CD8-positive, alpha-beta memory T cell (primary cell): ENCODE measurements around the gene ENG. TPM values are rescaled to one million over a fixed set of nuclear protein-coding genes. Genes with fewer than 3 reads are reported as not detected.

ENCODE experiments used
- CTCF ChIA-PET: fragments of 350-600 bp; sonication (Branson Sonifier 250); formaldehyde crosslinking; loops from one replicate; lab custom pipeline; 2021; ENCODE audit warnings: antibody characterized with exemption; lab: Charles Lee
- POLR2A ChIA-PET: fragments of 350-600 bp; sonication (Branson Sonifier 250); formaldehyde crosslinking; loops from one replicate; lab custom pipeline; 2021; ENCODE audit warnings: antibody characterized with exemption; lab: Charles Lee
- DNase-seq, 5 donors: peaks; one replicate each; pipeline versions ENCODE4 v3.0.0 to v3.0.0-alpha.2; 2020 to 2022; ENCODE audit warnings: mixed read lengths in 1 of 5
- H3K27ac ChIP-seq: one replicate; pipeline ENCODE4 v1.7.0; 2013; ENCODE audit warnings: low read depth, mild to moderate bottlenecking, low read length, moderate library complexity
- H3K27me3 ChIP-seq: 2 replicates; pipeline ENCODE4 v1.7.0; 2013; ENCODE audit warnings: low read length, mild to moderate bottlenecking; ENCODE audit not compliant: insufficient read depth, poor library complexity, severe bottlenecking
- H3K36me3 ChIP-seq: 2 replicates; pipeline ENCODE4 v1.7.0; 2013; ENCODE audit warnings: mild to moderate bottlenecking, low read length, moderate library complexity; ENCODE audit not compliant: insufficient read depth
- H3K4me1 ChIP-seq: 2 replicates; pipeline ENCODE4 v1.7.0; 2013; ENCODE audit warnings: mild to moderate bottlenecking, low read length, moderate library complexity; ENCODE audit not compliant: insufficient read depth
- H3K4me3 ChIP-seq: 2 replicates; pipeline ENCODE4 v1.7.0; 2013; ENCODE audit warnings: mild to moderate bottlenecking, low read length
- H3K9me3 ChIP-seq: 2 replicates; pipeline ENCODE4 v1.7.0; 2013; ENCODE audit warnings: mild to moderate bottlenecking, low read length
- H3K27ac Mint-ChIP-seq, 8 donors: one replicate each; pipeline ENCODE4 v1.8.0; 2020 to 2021; ENCODE audit warnings: mixed read lengths in 8 of 8, mild to moderate bottlenecking in 6 of 8, inconsistent platforms in 3 of 8, moderate library complexity in 3 of 8
- H3K27me3 Mint-ChIP-seq, 2 donors: one replicate each; pipeline ENCODE4 v1.8.0; 2020 to 2021; ENCODE audit warnings: mixed read lengths in 2 of 2, mild to moderate bottlenecking in 1 of 2, moderate library complexity in 1 of 2
- H3K36me3 Mint-ChIP-seq, 3 donors: one replicate each; pipeline ENCODE4 v1.8.0; 2020 to 2021; ENCODE audit warnings: mixed read lengths in 3 of 3, inconsistent platforms in 1 of 3, mild to moderate bottlenecking in 1 of 3
- H3K4me1 Mint-ChIP-seq, 3 donors: one replicate each; pipeline ENCODE4 v1.8.0; 2020 to 2021; ENCODE audit warnings: mixed read lengths in 3 of 3, inconsistent platforms in 1 of 3, mild to moderate bottlenecking in 1 of 3
- H3K4me3 Mint-ChIP-seq, 7 donors: one replicate each; pipeline ENCODE4 v1.8.0; 2020 to 2021; ENCODE audit warnings: mixed read lengths in 7 of 7, mild to moderate bottlenecking in 6 of 7, moderate library complexity in 4 of 7, inconsistent platforms in 2 of 7
- H3K9me3 Mint-ChIP-seq, 5 donors: one replicate each; pipeline ENCODE4 v1.8.0; 2020 to 2022; ENCODE audit warnings: mixed read lengths in 5 of 5, mild to moderate bottlenecking in 3 of 5, moderate library complexity in 2 of 5, inconsistent platforms in 1 of 5
- polyA plus RNA-seq: library from polyadenylated mRNA; unstranded; fragments of 300-500 nt; fragmentation: Illumina TruSeq; gene quantifications from one replicate; pipeline ENCODE4 v1.2.3, GENCODE V29; 2021
- total RNA-seq, 2 experiments: library from RNA; stranded (reverse); gene quantifications; one replicate each; pipeline ENCODE4 v1.2.3, GENCODE V29; 2021

Gene ENG
- total and polyA plus RNA-seq, 3 experiments from 2014 or later, result 7.9 to 19.3 (median 18.9) TPM

DNA sequence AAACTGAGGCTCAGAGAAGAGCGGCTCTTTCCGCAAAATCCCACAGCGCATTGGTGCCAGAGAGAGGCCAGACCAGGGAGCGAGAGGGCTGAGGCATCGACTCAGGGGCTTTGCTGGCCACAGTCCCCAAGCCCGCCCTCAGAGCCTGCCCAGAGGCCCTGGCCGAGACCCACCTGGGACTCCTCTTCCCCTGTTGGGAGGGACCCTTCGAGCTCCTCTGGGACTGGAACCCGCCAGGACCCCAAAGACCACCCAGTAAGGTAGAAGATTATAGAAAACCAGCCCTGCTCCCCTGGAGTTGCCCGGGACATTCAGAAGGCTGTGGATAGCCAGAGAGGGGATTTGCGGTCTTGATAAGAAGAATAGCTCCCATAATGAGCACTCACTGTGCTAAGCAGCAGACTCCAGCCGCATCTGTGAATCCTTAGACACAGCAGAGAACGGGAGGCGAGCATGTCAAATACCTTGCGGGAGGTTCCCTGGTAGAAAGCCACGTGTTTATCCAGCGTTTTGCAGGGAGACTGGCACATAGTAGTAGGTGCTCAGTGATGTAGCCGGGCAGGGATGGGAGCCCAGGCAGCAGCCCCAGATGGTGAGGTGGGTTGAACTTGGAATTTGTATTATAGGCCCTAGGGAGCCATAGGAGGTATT is 23.7 kb upstream of the ENG start:
- Histone ChIP-seq H3K27ac (no peak overlapping the region), H3K36me3 (no peaks in the 10 kb centered on the region), H3K4me1 (peaks cover 5% of the 10 kb centered on the region), H3K4me3 (no peak overlapping the region), H3K27me3 (no peaks in the 10 kb centered on the region), H3K9me3 (no peaks in the 10 kb centered on the region)
- peaks cover 0 to 5% of the 10 kb centered on the region in 2 donors for H3K27me3 Mint-ChIP-seq
- peak overlapping the region in 1 of 8 donors; percentile 66 for H3K27ac Mint-ChIP-seq
- DNase-seq, result no peak
- ChIA-PET CTCF (interaction anchor here (1.6 kb wide), 1 partner anchor 11 kb away, joined by 3 read pairs; no protein-coding TSS in a partner anchor), POLR2A (no interaction called here)
- peak overlapping the region in 2 of 7 donors; percentile 26 to 44 for H3K4me3 Mint-ChIP-seq
- H3K9me3 Mint-ChIP-seq, result no peaks in the 10 kb centered on the region
- H3K36me3 Mint-ChIP-seq, result peaks cover 1 to 9% (median 4%) of the 10 kb centered on the region in 3 donors
- H3K4me1 Mint-ChIP-seq, result peaks cover 2 to 21% (median 4%) of the 10 kb centered on the region in 3 donors

DNA sequence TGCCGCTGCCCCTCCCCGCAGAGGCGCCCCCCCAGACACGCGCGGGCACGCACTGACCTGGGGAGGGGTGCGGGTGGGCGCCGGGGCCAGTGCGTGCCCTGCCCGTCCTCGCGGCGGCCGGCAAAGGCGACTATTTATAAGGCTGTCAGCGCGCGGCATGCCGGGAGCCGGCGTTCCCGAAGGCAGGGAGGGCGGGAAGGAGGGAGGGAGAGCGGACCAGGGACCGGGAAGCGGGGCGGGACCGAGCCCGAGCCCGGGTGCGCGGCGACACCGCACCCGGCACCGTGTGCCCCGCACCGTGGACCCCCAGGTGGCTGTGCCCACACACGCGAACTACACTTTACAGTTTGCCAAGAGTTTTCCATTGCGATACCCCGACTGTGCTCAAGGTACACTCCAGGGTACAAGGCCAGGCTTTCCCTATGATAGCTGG is 23.1 kb upstream of the ENG start, which contains the start of gene AK1:
Gene AK1, minus strand, starts transcription at position 110 of the 433 bp plus-strand sequence. CDS start 3,058 bp downstream, outside the sequence.
- Histone ChIP-seq H3K27ac (no peak within 1 kb of the TSS), H3K27me3 (no peaks in the 10 kb centered on the region), H3K9me3 (no peaks in the 10 kb centered on the region), H3K4me1 (peaks cover 5% of the 10 kb centered on the region), H3K4me3 (no peak within 1 kb of the TSS), H3K36me3 (no peaks in the 10 kb centered on the region)
- no peaks in the 10 kb centered on the region for H3K9me3 Mint-ChIP-seq
- peaks cover 0 to 5% of the 10 kb centered on the region in 2 donors for H3K27me3 Mint-ChIP-seq
- CTCF ChIA-PET, result interaction anchor here (1.6 to 1.7 kb wide), 2 partner anchors 10 to 143 kb away, joined by 3 to 5 read pairs; partner anchors contain the start of gene TOR2A
- H3K27ac Mint-ChIP-seq, result peak within 1 kb of the TSS in 1 of 8 donors; percentile 88
- peaks cover 1 to 6% (median 4%) of the 10 kb centered on the region in 3 donors for H3K36me3 Mint-ChIP-seq
- peaks cover 2 to 17% (median 4%) of the 10 kb centered on the region in 3 donors for H3K4me1 Mint-ChIP-seq
- POLR2A ChIA-PET, result no interaction called here
- DNase-seq, result no peak
- peak within 1 kb of the TSS in 4 of 7 donors; percentile 26 to 51 (median 38) for H3K4me3 Mint-ChIP-seq

DNA sequence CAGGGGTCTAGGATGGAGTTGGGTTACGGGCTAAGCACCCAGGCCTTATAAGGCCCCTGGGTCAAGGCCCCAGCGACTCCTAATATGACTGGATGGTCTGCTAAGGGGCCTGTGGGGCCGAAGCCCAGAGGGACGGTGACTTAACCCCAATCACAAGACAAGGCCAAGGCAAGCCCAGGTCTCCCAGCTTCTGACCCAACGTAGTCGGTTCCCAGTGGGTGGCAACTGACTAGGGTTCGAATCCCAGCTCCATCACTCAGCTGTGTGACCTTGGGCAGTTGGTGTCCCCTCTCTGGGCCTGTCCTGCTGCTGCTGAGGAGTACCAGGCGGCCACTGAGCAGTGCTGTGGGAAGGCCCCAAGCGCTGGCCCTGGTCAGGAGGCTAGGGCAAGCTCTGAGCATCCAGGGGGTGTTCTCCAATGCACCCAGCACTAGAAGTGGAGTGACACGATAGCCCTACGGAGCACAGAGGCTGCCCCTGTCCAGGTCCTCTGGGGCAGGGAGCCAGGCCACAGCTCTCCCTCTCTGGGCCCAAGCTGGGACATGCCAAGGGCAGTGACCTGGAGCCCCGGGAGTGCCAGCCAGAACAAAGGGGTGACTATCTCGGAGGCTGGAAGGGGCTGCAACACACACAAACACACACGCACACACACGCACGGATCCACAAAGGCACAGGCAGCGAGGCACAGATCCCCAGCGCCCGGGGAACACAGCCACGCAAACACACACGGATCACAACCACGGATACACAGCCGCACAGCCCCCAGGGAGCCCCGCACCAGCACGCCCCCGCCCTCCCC is 22.5 kb upstream of the ENG start:
- Histone ChIP-seq H3K27ac (no peak overlapping the region), H3K9me3 (no peaks in the 10 kb centered on the region), H3K27me3 (no peaks in the 10 kb centered on the region), H3K4me1 (peaks cover 5% of the 10 kb centered on the region), H3K36me3 (no peaks in the 10 kb centered on the region), H3K4me3 (no peak overlapping the region)
- Mint-ChIP-seq H3K4me1 (peaks cover 2 to 16% (median 4%) of the 10 kb centered on the region in 3 donors), H3K27me3 (peaks cover 0 to 5% of the 10 kb centered on the region in 2 donors), H3K36me3 (peaks cover 1 to 5% (median 4%) of the 10 kb centered on the region in 3 donors), H3K4me3 (peak overlapping the region in 4 of 7 donors; percentile 19 to 51 (median 38)), H3K27ac (peak overlapping the region in 1 of 8 donors; percentile 88), H3K9me3 (no peaks in the 10 kb centered on the region)
- ChIA-PET CTCF (interaction anchor here (1.3 to 1.7 kb wide), 4 partner anchors 10 to 142 kb away, joined by 3 to 5 read pairs (median 4); partner anchors contain the start of gene TOR2A), POLR2A (no interaction called here)
- no peak for DNase-seq

DNA sequence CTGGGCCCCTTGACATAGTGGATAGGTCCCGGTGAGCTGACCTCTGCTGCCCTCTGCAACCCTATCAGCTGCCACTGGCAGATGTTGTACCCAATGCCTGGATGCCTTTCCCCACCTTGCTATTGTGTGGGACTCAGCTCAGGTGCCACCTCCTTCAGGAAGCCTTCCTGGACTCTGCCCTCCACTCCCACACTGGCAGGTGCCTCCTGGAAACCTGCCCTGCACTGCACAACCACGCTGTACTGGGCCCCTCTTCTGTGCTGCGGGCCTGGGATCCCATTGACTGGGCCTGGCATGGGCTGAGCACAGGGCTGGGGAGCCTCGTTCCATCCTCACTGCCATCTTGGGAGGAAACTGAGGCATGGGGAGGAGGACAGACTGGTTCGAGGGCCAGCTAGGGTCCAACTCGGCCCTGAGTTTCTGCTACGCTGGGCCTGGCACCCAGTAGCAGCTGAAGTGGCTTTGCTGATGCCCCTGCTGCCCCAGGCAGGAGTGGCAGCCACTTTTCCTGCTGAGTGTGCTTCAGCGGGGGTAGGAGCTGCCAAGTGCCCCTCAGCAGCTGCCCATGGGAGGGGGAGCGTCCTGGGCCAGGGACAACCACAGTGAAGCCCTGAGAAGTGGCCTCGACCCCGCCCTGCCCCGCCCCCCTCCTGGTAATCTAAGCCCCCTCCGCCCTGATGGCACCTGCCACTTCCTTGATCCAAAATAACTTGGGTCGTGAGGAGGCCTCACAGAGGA is 21.7 kb upstream of the ENG start:
- Mint-ChIP-seq H3K4me3 (no peak overlapping the region), H3K4me1 (peaks cover 2 to 16% (median 4%) of the 10 kb centered on the region in 3 donors), H3K27ac (peak overlapping the region in 2 of 8 donors; percentile 55 to 84), H3K36me3 (peaks cover under 1 to 4% (median 4%) of the 10 kb centered on the region in 3 donors), H3K27me3 (peaks cover 0 to 5% of the 10 kb centered on the region in 2 donors), H3K9me3 (no peaks in the 10 kb centered on the region)
- no peak for DNase-seq
- POLR2A ChIA-PET, result no interaction called here
- Histone ChIP-seq H3K36me3 (no peaks in the 10 kb centered on the region), H3K4me1 (peaks cover 5% of the 10 kb centered on the region), H3K27me3 (no peaks in the 10 kb centered on the region), H3K9me3 (no peaks in the 10 kb centered on the region), H3K4me3 (no peak overlapping the region), H3K27ac (no peak overlapping the region)
- CTCF ChIA-PET, result interaction anchor here (1.3 to 1.7 kb wide), 3 partner anchors 19 to 141 kb away, joined by 4 to 5 read pairs (median 4); partner anchors contain the start of gene TOR2A

DNA sequence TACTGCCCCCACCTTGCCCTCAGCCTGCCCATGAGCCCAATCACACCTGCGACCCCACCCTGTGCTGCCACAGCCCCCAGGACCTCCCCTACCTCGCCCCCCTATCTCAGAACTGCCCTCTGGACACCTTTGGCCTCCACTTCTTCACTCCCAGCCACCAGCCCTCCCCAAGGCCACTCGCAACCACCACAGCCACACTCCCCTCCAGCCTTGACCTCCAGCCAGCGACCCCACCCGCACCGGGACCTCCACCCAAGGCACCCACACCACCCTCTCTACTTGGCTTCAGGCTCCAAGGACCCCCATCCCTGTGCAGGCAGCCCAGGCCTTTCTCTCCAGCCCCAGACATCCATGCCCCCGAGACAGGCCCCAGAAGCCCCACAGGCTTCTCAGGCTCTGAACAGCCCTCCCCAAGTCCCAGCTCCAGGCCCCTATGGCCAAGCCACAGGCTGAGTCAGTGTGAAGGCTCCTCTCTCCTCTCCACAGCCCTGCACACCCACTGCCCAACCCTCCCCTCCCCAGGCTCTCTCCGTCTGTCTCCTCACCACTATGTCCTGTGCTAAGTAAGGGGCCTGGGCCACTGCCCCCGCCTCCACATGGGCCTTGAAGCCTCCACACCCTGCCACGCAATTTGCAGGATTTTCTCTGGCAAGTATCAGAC is 21.0 kb upstream of the ENG start:
- Mint-ChIP-seq H3K27ac (peak overlapping the region in 3 of 8 donors; percentile 10 to 84 (median 42)), H3K36me3 (peaks cover 0 to 4% (median 4%) of the 10 kb centered on the region in 3 donors), H3K4me3 (no peak overlapping the region), H3K4me1 (peaks cover 2 to 16% (median 4%) of the 10 kb centered on the region in 3 donors), H3K9me3 (no peaks in the 10 kb centered on the region), H3K27me3 (peaks cover 0 to 5% of the 10 kb centered on the region in 2 donors)
- Histone ChIP-seq H3K4me3 (no peak overlapping the region), H3K27me3 (no peaks in the 10 kb centered on the region), H3K9me3 (no peaks in the 10 kb centered on the region), H3K36me3 (no peaks in the 10 kb centered on the region), H3K4me1 (peaks cover 5% of the 10 kb centered on the region), H3K27ac (peak overlapping the region; percentile 38)
- CTCF ChIA-PET, result interaction anchor here (1.3 to 1.5 kb wide), 2 partner anchors 19 to 46 kb away, joined by 4 read pairs; no protein-coding TSS in a partner anchor
- DNase-seq, result no peak
- POLR2A ChIA-PET, result no interaction called here

DNA sequence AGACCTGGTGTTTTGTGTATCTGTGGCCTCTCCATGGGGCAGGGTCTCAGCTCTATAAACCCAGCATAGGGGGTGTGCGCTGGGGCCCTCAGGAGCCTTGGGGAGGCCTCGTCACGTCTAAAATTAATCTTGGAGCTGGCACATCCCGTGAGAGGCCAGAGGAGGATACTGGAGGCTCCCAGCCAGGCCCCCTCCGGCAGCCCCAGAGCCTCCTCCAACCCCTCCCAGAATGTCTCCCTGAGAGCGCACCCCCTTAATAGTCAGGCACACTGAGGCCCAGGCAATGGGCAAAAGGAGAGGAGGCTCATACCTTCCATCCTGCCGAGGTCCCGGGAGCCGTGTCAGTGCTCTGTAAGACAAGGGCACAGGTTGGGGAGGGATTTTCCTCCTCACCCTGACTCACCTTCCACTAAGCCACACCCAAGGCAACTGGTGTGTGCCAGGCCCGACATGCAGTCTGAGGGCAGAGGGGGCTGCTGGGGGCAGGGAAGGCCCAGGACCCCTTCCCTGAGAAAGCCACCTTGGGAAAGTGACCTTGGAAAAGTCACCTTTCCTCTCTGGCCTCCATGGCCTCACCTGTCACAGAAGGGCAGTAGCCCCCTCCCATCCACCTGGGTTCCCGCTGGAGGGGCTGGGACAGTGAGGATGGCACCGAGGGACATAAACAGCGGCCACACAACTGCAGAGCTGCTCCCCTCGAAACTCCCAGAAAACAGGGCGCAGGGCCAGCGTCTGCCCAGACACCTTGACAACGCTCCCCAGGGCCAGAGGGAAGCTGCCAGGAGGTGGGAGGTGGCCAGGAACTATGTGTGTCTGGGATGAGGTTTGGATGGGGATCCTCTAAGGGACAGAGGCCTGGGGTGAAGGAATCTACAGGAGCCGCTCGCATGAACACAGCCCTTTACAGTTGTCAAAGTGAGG is 20.1 kb upstream of the ENG start:
- CTCF ChIA-PET, result interaction anchor here (0.5 to 5.9 kb wide), 3 partner anchors 51 to 139 kb away, joined by 3 to 49 read pairs (median 7); partner anchors contain the start of gene TOR2A
- Histone ChIP-seq H3K27me3 (no peaks in the 10 kb centered on the region), H3K4me3 (no peak overlapping the region), H3K9me3 (no peaks in the 10 kb centered on the region), H3K4me1 (peaks cover 5% of the 10 kb centered on the region), H3K36me3 (no peaks in the 10 kb centered on the region), H3K27ac (no peak overlapping the region)
- Mint-ChIP-seq H3K4me3 (no peak overlapping the region), H3K27me3 (peaks cover 0 to 5% of the 10 kb centered on the region in 2 donors), H3K9me3 (no peaks in the 10 kb centered on the region), H3K27ac (no peak overlapping the region), H3K36me3 (peaks cover 0 to 4% (median 3%) of the 10 kb centered on the region in 3 donors), H3K4me1 (peaks cover 2 to 16% (median 4%) of the 10 kb centered on the region in 3 donors)
- POLR2A ChIA-PET, result no interaction called here
- no peak for DNase-seq
